NCI-H524 (cell line): Measurements from ENCODE around the gene CRP.
A peak's percentile ranks its signal among the peaks of the same experiment; 100 is the strongest.
"Not testable (repeated sequence)": the region's sequence is repeated elsewhere in the genome, so short reads cannot be mapped to it uniquely, and the experiment has no call there.

ENCODE experiments used
- DNase-seq, 2 experiments: peaks; one replicate each; lab custom pipeline; 2025; lab: John Stamatoyannopoulos, UW

Gene CRP

GRCh38 chr1:159714529-159714928, at the start of gene CRP:
Gene CRP (minus strand): TSS chr1:159714589. CDS start chr1:159714485, 104 bp downstream.
- no peak for DNase-seq

- no peak for DNase-seq
These were observed 49.3 kb upstream of the CRP start for GRCh38 chr1:159763686-159764085.

GRCh38 chr1:159756397-159756796, 42.0 kb upstream of the CRP start:
- DNase-seq, result no peak

GRCh38 chr1:159755451-159756007, 41.1 kb upstream of the CRP start:
- DNase-seq, result no peak

GRCh38 chr1:159753386-159753785, 39.0 kb upstream of the CRP start:
- no peak for DNase-seq

GRCh38 chr1:159752135-159752580, 37.8 kb upstream of the CRP start:
- DNase-seq, result no peak

GRCh38 chr1:159751031-159751430, 36.6 kb upstream of the CRP start:
- DNase-seq, result no peak

GRCh38 chr1:159750621-159751020, 36.2 kb upstream of the CRP start:
- no peak for DNase-seq

GRCh38 chr1:159749630-159750029, 35.2 kb upstream of the CRP start:
- DNase-seq, result no peak

- no peak for DNase-seq
These were observed 34.0 kb upstream of the CRP start for GRCh38 chr1:159748370-159748769.

GRCh38 chr1:159746666-159747065, 32.3 kb upstream of the CRP start:
- DNase-seq, result no peak

GRCh38 chr1:159743651-159744410, 29.4 kb upstream of the CRP start:
- no peak for DNase-seq

GRCh38 chr1:159737238-159737916, 23.0 kb upstream of the CRP start:
- no peak for DNase-seq

- not testable (repeated sequence) for DNase-seq
These were observed 8.8 kb upstream of the CRP start for GRCh38 chr1:159723188-159723587.

- no peak for DNase-seq
These were observed 5.6 kb upstream of the CRP start for GRCh38 chr1:159719990-159720389.

- peak in 1 of 2 experiments; percentile 1 for DNase-seq
These were observed 1.5 kb upstream of the CRP start for GRCh38 chr1:159715855-159716254.

GRCh38 chr1:159712080-159712479, 2.3 kb downstream of the CRP start:
- DNase-seq, result no peak

GRCh38 chr1:159707472-159708260, 6.7 kb downstream of the CRP start:
- no peak for DNase-seq

GRCh38 chr1:159705904-159706256, 8.5 kb downstream of the CRP start:
- DNase-seq, result no peak

GRCh38 chr1:159705251-159705903, 9.0 kb downstream of the CRP start:
- no peak for DNase-seq

- DNase-seq, result peak in 1 of 2 experiments; percentile 18
These were observed 9.9 kb downstream of the CRP start for GRCh38 chr1:159704481-159704880.

GRCh38 chr1:159700312-159700711, 14.1 kb downstream of the CRP start:
- no peak for DNase-seq
